Measurements from ENCODE around the gene BIRC3.

DNA sequence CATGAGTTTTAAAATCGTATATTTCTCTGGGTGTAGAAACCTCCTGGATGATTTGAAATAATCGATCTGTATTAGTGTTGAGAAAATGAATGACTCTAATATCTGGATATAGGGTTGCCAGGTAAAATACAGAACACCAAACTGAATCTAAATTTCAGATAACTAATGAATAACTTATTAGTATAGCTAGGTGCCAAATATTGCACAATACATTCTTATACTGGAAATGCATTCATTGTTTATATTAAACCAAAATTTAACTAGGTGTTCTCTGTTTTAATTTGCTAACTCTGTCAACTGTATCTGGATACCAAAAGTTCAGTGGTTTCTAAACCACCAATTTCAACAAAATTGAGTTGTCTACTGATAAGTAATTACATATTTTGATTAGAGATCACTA, 2.5 kb upstream of the BIRC3 start:
- TF ChIP-seq, protein P1, sequence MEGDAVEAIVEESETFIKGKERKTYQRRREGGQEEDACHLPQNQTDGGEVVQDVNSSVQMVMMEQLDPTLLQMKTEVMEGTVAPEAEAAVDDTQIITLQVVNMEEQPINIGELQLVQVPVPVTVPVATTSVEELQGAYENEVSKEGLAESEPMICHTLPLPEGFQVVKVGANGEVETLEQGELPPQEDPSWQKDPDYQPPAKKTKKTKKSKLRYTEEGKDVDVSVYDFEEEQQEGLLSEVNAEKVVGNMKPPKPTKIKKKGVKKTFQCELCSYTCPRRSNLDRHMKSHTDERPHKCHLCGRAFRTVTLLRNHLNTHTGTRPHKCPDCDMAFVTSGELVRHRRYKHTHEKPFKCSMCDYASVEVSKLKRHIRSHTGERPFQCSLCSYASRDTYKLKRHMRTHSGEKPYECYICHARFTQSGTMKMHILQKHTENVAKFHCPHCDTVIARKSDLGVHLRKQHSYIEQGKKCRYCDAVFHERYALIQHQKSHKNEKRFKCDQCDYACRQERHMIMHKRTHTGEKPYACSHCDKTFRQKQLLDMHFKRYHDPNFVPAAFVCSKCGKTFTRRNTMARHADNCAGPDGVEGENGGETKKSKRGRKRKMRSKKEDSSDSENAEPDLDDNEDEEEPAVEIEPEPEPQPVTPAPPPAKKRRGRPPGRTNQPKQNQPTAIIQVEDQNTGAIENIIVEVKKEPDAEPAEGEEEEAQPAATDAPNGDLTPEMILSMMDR (IDR thresholded peaks at IDR 0.05; ENCODE audit: low read depth, low read length) = no peak
- no peak for TF ChIP-seq EZH2phosphoT487 (IDR thresholded peaks at IDR 0.05; ENCODE audit: low read depth)
